ENCODE data around the gene AP4S1. TPM values are rescaled to one million over a fixed set of nuclear protein-coding genes. Genes with fewer than 3 reads are reported as not detected.

AP4S1 gene
- total RNA-seq, 1 donor from 2014 or later, result 8.1 TPM

DNA sequence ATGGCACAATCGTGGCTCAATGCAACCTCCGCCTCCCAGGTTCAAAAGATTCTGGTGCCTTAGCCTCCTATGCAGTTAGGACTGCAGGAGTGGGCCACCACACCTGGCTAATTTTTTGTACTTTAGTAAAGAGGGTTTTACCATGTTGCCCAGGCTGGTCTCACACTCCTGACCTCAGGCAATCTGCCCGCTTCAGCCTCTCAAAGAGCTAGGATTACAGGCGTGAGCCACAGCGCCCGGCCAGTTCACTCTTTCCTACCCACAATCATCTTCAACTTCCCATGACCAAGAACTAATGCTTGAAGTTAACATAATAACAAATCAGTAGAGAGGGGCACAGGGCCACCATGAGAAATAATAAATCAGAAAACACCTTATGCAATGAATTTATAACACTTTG lies 99.8 kb downstream of the AP4S1 start:
- TF ChIP-seq, protein P1, sequence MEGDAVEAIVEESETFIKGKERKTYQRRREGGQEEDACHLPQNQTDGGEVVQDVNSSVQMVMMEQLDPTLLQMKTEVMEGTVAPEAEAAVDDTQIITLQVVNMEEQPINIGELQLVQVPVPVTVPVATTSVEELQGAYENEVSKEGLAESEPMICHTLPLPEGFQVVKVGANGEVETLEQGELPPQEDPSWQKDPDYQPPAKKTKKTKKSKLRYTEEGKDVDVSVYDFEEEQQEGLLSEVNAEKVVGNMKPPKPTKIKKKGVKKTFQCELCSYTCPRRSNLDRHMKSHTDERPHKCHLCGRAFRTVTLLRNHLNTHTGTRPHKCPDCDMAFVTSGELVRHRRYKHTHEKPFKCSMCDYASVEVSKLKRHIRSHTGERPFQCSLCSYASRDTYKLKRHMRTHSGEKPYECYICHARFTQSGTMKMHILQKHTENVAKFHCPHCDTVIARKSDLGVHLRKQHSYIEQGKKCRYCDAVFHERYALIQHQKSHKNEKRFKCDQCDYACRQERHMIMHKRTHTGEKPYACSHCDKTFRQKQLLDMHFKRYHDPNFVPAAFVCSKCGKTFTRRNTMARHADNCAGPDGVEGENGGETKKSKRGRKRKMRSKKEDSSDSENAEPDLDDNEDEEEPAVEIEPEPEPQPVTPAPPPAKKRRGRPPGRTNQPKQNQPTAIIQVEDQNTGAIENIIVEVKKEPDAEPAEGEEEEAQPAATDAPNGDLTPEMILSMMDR (IDR thresholded peaks at IDR 0.05; ENCODE audit: borderline replicate concordance), result no peak
- Histone ChIP-seq H3K9me3 (replicated peaks) (no peaks in the 10 kb centered on the region), H3K36me3 (peaks cover 91% of the 10 kb centered on the region), H3K4me1 (no peaks in the 10 kb centered on the region), H3K27me3 (ENCODE audit: low read depth) (no peaks in the 10 kb centered on the region), H3K4me3 (no peak overlapping the region), H3K27ac (replicated peaks) (no peak overlapping the region)
- intact Hi-C loops (cut with micrococcal nuclease), result no loop called here
- DNase-seq, result no peak

DNA sequence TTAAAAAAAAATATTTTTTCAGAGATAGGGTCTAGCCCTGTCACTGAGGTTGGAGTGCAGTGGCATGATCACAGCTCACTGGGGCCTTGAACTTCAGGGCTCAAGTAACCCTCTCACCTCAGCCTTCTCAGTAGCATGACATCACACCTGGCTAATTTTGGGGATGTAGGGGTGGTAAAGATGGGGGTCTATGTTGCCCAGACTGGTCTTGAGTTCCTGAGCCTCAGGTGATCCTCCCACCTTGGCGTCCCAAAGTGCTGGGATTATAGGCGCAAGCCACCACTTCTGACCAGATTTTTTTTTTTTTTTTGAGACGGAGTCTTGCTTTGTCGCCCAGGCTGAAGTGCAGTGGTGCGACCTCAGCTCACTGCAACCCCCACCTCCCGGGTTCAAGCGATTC lies 101.2 kb downstream of the AP4S1 start:
- Histone ChIP-seq H3K9me3 (replicated peaks) (no peaks in the 10 kb centered on the region), H3K27me3 (ENCODE audit: low read depth) (no peaks in the 10 kb centered on the region), H3K27ac (replicated peaks) (no peak overlapping the region), H3K36me3 (peaks cover 89% of the 10 kb centered on the region), H3K4me1 (no peaks in the 10 kb centered on the region), H3K4me3 (no peak overlapping the region)
- DNase-seq, result no peak
- intact Hi-C loops (cut with micrococcal nuclease), result no loop called here
- TF ChIP-seq, protein P1 (IDR thresholded peaks at IDR 0.05; ENCODE audit: borderline replicate concordance), result no peak

DNA sequence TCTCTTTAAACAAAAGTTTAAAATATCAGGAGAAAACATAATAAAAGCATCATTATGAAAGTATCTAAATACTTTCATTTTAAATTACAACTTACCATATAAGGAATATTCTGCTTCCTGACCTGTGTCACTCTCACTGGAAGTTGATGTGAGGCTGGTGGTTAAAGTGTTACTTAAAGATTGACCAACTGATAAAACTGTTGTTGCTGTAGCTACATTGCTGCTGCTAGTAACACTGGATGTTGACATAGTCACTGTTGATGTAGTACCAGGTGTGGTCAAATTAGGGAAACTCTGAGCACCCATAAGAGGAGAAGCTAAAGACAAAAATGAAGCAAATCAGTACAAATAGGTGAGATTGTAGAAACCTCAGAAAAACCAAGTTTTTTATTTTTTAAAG lies 102.2 kb downstream of the AP4S1 start:
- TF ChIP-seq, protein P1 (IDR thresholded peaks at IDR 0.05; ENCODE audit: borderline replicate concordance), result no peak
- H3K27ac ChIP-seq (replicated peaks), result no peak overlapping the region
- no peak for DNase-seq
- H3K36me3 ChIP-seq, result peaks cover 89% of the 10 kb centered on the region
- no peaks in the 10 kb centered on the region for H3K27me3 ChIP-seq (ENCODE audit: low read depth)
- no peak overlapping the region for H3K4me3 ChIP-seq
- H3K4me1 ChIP-seq, result no peaks in the 10 kb centered on the region
- no peaks in the 10 kb centered on the region for H3K9me3 ChIP-seq (replicated peaks)
- intact Hi-C loops (cut with micrococcal nuclease), result no loop called here

DNA sequence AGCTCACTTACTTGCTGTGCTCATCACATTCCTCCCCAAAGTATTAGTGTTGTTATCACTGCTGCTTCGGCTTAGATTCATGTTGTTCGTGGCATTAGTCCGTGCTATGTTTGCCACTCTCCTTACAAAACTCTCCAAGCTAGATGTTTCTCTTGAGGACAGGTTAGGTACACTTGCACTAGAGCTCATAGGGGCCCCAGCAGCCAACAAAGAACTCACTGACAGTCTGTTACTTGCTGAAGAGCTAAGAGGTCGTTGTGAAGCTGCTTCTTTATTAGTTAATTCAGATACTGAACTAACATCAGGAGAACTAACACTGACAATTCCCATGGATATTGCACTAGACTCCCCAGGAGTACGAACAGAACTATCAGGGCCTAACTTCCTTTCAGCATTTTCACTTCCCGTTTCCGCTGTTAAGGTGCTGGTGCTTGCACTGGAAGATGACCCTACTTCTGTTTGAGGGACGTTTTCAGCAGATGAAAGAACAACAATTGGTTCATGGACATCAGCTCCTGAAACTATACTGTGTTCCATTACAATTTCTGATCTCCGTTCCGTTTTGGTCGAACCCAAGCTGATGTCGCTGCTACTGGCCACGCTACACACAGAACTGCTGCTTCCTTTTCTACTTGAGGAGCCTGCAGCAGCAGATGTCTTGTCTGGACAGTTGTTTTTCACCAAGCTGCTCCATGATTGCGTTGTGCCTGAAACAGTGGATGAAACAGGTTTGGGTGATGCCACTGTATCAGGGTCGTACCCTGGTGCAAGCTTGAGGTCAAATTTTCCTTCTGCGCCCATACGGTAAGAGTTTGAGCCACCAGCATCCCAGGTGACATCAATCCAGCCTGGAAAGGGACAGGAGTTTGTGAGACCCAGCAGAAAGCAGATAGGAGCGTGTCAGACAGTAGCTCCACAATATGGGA lies 103.4 kb downstream of the AP4S1 start:
- Histone ChIP-seq H3K27ac (replicated peaks) (no peak overlapping the region), H3K4me1 (no peaks in the 10 kb centered on the region), H3K36me3 (peaks cover 89% of the 10 kb centered on the region), H3K4me3 (no peak overlapping the region), H3K9me3 (replicated peaks) (no peaks in the 10 kb centered on the region), H3K27me3 (ENCODE audit: low read depth) (no peaks in the 10 kb centered on the region)
- TF ChIP-seq, protein P1 (IDR thresholded peaks at IDR 0.05; ENCODE audit: borderline replicate concordance), result no peak
- no peak for DNase-seq
- intact Hi-C loops (cut with micrococcal nuclease), result no loop called here

DNA sequence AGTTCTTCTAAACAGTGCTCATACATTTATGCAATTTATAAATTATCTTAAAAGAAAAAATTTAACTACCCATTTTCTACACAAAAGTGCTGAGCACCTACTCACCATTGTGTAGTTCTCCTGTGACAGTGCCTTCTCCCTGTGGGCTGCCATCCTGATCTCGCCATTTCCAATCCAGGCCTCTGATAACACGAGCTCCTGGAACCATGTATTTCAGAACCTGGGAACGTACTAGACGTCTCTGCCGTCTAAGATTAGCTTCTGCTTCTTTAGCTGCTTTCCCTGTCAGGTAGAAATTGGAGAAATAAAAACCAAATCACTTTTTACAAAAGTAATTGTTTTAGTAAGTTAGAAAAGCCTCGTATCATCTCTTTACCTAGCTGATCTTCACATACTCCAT lies 107.7 kb downstream of the AP4S1 start:
- intact Hi-C loops (cut with micrococcal nuclease), result no loop called here
- no peak overlapping the region for H3K4me3 ChIP-seq
- TF ChIP-seq, protein P1 (IDR thresholded peaks at IDR 0.05; ENCODE audit: borderline replicate concordance), result no peak
- no peak overlapping the region for H3K27ac ChIP-seq (replicated peaks)
- no peaks in the 10 kb centered on the region for H3K4me1 ChIP-seq
- no peaks in the 10 kb centered on the region for H3K27me3 ChIP-seq (ENCODE audit: low read depth)
- H3K36me3 ChIP-seq, result peaks cover 96% of the 10 kb centered on the region
- DNase-seq, result no peak
- no peaks in the 10 kb centered on the region for H3K9me3 ChIP-seq (replicated peaks)

Measured in left ventricle myocardium inferior (tissue), 1 donor.